Calu3 (cell line): ENCODE data around the gene PPFIA2. TPM values are rescaled to one million over a fixed set of nuclear protein-coding genes. Genes with fewer than 3 reads are reported as not detected.

Experiments used
- BruUV-seq: library from RNA; stranded (reverse); fragments of 400-500 nt; replicated peaks from 2 replicates; lab custom pipeline; 2021; lab: Mats Ljungman, UMichigan
- CTCF ChIA-PET: fragments of 300-600 bp; sonication (Branson Sonifier 250); formaldehyde crosslinking; loops from one replicate; lab custom pipeline; 2022; ENCODE audit warnings: antibody characterized with exemption; lab: Charles Lee
- DNase-seq: peaks from one replicate; pipeline ENCODE4 v3.0.0; 2022
- H3K27ac Mint-ChIP-seq: one replicate; pipeline ENCODE4 v1.8.0; 2022; ENCODE audit warnings: mixed read lengths; ENCODE audit not compliant: unreplicated experiment
- H3K27me3 Mint-ChIP-seq: one replicate; pipeline ENCODE4 v1.8.0; 2022; ENCODE audit warnings: mixed read lengths; ENCODE audit not compliant: unreplicated experiment
- H3K36me3 Mint-ChIP-seq: one replicate; pipeline ENCODE4 v1.8.0; 2022; ENCODE audit warnings: mild to moderate bottlenecking, moderate library complexity, mixed read lengths; ENCODE audit not compliant: insufficient read depth, unreplicated experiment
- H3K4me1 Mint-ChIP-seq: one replicate; pipeline ENCODE4 v1.8.0; 2022; ENCODE audit warnings: mild to moderate bottlenecking, low read depth, mixed read lengths; ENCODE audit not compliant: unreplicated experiment
- H3K4me3 Mint-ChIP-seq: one replicate; pipeline ENCODE4 v1.8.0; 2022; ENCODE audit warnings: mild to moderate bottlenecking, low read depth, moderate library complexity, mixed read lengths; ENCODE audit not compliant: unreplicated experiment
- H3K9me3 Mint-ChIP-seq: one replicate; pipeline ENCODE4 v1.8.0; 2022; ENCODE audit warnings: low read depth, mixed read lengths; ENCODE audit not compliant: unreplicated experiment
- CTCF ChIP-seq: fragments of 200-600 bp; IDR thresholded peaks from one replicate; pipeline ENCODE4 v1.8.0; 2022; ENCODE audit warnings: antibody characterized with exemption; ENCODE audit not compliant: unreplicated experiment
- intact Hi-C: fragments of 100-400 bp; cut with micrococcal nuclease; formaldehyde crosslinking; loops from one replicate; pipeline ENCODE4 v1.10.0; 2022; ENCODE audit not compliant: unreplicated experiment
- total RNA-seq: library from RNA; stranded (reverse); gene quantifications from 2 replicates; pipeline ENCODE4 v1.2.3, GENCODE V29; 2022

PPFIA2 gene
- total RNA-seq, 1 experiment from 2014 or later: 0.07 TPM

GRCh38 chr12:81541121-81541520, 218.0 kb downstream of the PPFIA2 start:
- Mint-ChIP-seq H3K9me3 (peaks cover 3% of the 10 kb centered on the region), H3K36me3 (no peaks in the 10 kb centered on the region), H3K4me1 (no peaks in the 10 kb centered on the region), H3K27me3 (no peaks in the 10 kb centered on the region), H3K4me3 (no peak overlapping the region), H3K27ac (no peak overlapping the region)
- no peak for DNase-seq
- intact Hi-C loops: no loop called here
- no peak for TF ChIP-seq CTCF
- no TSS peak for BruUV-seq
- CTCF ChIA-PET: interaction anchor here (0.7 kb wide), 2 partner anchors 19 to 835 kb away, joined by 3 read pairs; no protein-coding TSS in a partner anchor

- H3K4me3 Mint-ChIP-seq: no peak overlapping the region
- intact Hi-C loops: no loop called here
- no peaks in the 10 kb centered on the region for H3K4me1 Mint-ChIP-seq
- no peak for TF ChIP-seq CTCF
- no peaks in the 10 kb centered on the region for H3K27me3 Mint-ChIP-seq
- no peak overlapping the region for H3K27ac Mint-ChIP-seq
- no TSS peak for BruUV-seq
- no peak for DNase-seq
- CTCF ChIA-PET: no interaction called here
- no peaks in the 10 kb centered on the region for H3K36me3 Mint-ChIP-seq
- peaks cover 3% of the 10 kb centered on the region for H3K9me3 Mint-ChIP-seq
Measured at GRCh38 chr12:81539279-81539678, 219.9 kb downstream of the PPFIA2 start.

- Mint-ChIP-seq H3K36me3 (no peaks in the 10 kb centered on the region), H3K27me3 (no peaks in the 10 kb centered on the region), H3K4me1 (no peaks in the 10 kb centered on the region), H3K9me3 (no peaks in the 10 kb centered on the region), H3K27ac (no peak overlapping the region), H3K4me3 (no peak overlapping the region)
- no peak for DNase-seq
- no TSS peak for BruUV-seq
- no peak for TF ChIP-seq CTCF
- CTCF ChIA-PET: no interaction called here
- intact Hi-C loops: no loop called here
Measured at GRCh38 chr12:81533054-81533453, 226.1 kb downstream of the PPFIA2 start.

GRCh38 chr12:81530352-81530751, 228.8 kb downstream of the PPFIA2 start:
- no peaks in the 10 kb centered on the region for H3K36me3 Mint-ChIP-seq
- no peaks in the 10 kb centered on the region for H3K9me3 Mint-ChIP-seq
- no peak overlapping the region for H3K4me3 Mint-ChIP-seq
- no peak for TF ChIP-seq CTCF
- no peak for DNase-seq
- H3K4me1 Mint-ChIP-seq: no peaks in the 10 kb centered on the region
- no peaks in the 10 kb centered on the region for H3K27me3 Mint-ChIP-seq
- CTCF ChIA-PET: no interaction called here
- H3K27ac Mint-ChIP-seq: no peak overlapping the region
- no TSS peak for BruUV-seq
- intact Hi-C loops: no loop called here
